Epithelial cell of proximal tubule (primary cell): Measurements from ENCODE around the gene PPP1R12B. TPM values are rescaled to one million over a fixed set of nuclear protein-coding genes. Genes with fewer than 3 reads are reported as not detected.
"Not testable (repeated sequence)": the region's sequence is repeated elsewhere in the genome, so short reads cannot be mapped to it uniquely, and the experiment has no call there.

ENCODE experiments used
- DNase-seq: peaks from one replicate; pipeline ENCODE4 v3.0.0-alpha.2; 2011; ENCODE audit warnings: low read depth
- H3K4me3 ChIP-seq: 2 replicates; pipeline ENCODE4 v1.5.1; 2011; ENCODE audit warnings: low read depth, mild to moderate bottlenecking, low read length
- total RNA-seq: library from RNA; depleted of rRNA; stranded (reverse); fragments of >200 nt; gene quantifications from 2 replicates; pipeline ENCODE4 v1.2.3, GENCODE V29; 2015
- TF ChIP-seq, protein P1 (sequence below): conservative IDR thresholded peaks from 2 replicates; pipeline ENCODE4 v1.5.1; 2012; ENCODE audit warnings: low read depth, mild to moderate bottlenecking, low read length

PPP1R12B gene
- total RNA-seq, 1 donor from 2014 or later, result 21.6 TPM

DNA sequence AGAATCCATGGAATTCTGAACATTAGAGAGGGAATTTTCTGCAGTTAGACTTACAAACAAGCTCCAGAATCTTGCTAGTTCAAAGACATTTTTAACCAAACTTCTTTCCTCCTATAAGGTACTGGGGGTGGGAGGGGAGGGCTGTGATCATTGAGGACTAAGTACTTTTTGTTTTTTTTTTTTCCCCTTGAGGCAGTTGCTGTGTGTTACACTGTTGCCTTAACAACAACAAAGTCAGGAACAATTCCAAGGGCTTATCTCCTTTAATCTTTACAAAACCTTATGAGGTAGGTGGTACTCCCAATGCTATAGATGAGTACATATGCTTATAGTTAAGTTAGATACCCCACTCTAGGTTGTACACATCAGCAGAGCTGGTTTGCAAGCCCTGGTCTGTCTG is 62.9 kb downstream of the PPP1R12B start:
- TF ChIP-seq, protein P1, sequence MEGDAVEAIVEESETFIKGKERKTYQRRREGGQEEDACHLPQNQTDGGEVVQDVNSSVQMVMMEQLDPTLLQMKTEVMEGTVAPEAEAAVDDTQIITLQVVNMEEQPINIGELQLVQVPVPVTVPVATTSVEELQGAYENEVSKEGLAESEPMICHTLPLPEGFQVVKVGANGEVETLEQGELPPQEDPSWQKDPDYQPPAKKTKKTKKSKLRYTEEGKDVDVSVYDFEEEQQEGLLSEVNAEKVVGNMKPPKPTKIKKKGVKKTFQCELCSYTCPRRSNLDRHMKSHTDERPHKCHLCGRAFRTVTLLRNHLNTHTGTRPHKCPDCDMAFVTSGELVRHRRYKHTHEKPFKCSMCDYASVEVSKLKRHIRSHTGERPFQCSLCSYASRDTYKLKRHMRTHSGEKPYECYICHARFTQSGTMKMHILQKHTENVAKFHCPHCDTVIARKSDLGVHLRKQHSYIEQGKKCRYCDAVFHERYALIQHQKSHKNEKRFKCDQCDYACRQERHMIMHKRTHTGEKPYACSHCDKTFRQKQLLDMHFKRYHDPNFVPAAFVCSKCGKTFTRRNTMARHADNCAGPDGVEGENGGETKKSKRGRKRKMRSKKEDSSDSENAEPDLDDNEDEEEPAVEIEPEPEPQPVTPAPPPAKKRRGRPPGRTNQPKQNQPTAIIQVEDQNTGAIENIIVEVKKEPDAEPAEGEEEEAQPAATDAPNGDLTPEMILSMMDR, result no peak
- H3K4me3 ChIP-seq, result no peak overlapping the region
- no peak for DNase-seq

DNA sequence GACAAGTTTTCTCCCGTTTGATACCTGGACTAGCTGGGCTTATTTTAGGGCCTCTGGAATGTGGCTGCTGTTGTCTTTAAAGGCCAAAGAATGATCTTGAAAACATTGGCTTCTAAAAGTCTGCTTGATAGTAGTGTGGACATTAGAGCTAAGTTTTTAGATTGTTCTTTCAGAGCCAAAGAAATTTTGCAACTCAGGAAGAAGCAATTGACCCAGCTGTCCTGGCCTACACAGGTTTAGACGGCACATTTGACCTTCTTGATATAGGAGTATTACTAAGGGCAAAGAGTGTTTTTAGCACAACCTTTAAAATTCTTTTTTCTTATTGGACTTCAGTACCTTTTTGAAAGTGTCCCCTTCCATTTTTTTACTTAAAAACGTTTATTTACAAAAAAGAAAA is 63.9 kb downstream of the PPP1R12B start:
- not testable (repeated sequence) for DNase-seq

DNA sequence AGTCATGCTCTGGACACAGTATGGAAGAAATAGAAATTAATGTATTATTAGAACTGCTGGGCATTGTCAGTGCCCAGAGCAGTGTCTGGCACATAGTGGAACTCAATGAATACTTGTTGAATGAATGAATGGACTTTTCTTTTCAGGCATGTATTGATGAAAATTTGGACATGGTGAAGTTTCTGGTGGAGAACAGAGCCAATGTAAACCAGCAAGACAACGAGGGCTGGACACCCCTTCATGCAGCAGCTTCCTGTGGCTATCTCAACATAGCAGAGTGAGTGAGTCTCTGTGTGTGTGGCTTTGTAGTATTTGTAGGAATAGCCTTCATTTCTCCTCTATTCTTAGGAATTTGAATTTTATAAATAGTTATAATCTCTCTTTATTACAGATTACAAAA is 68.1 kb downstream of the PPP1R12B start:
- DNase-seq, result no peak
- TF ChIP-seq, protein P1, result no peak
- no peak overlapping the region for H3K4me3 ChIP-seq

More for the DNA sequence above, 63.9 kb downstream of the PPP1R12B start:
- H3K4me3 ChIP-seq, result not testable (repeated sequence)

DNA sequence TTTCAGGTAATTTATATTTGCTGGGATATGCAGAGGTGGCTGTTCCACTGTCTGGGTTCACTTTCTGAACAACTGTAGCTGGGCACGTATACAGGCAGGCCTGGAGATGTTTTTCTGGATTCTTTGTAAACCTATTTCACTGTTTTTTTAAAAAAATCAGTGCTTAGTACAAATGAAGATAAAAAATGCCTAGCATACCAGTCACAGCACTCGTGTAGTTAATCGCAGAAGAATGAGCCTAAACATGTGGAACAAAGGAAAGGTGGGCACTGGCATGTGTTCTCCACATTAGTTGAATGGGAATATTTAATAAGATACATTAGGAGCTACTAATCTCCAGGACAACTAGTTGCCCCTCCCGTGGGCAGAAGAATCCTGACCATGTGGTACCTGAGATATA is 68.6 kb downstream of the PPP1R12B start:
- not testable (repeated sequence) for H3K4me3 ChIP-seq, DNase-seq

DNA sequence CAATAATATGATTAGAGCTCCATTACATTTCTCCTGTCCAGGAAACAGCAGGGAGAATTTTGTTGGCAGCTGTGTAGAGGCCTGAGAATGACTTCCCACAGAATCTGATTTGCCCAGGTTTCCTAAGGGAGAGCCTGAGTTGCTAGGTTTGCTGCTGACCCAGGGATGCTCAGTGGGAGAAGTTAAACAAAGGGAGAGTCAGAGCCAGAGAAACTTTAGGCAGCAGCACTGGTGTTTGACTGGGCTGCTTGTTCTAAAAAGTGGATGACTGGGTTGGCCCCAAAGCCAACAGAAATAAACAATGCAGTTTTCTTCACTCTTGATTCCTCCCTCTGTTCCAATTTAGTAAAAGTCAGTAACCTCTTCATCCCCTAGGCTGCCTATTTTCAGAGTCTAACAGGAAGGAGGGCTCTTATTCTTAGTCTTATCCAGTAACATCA is 69.3 kb downstream of the PPP1R12B start:
- DNase-seq, H3K4me3 ChIP-seq: not testable (repeated sequence)

DNA sequence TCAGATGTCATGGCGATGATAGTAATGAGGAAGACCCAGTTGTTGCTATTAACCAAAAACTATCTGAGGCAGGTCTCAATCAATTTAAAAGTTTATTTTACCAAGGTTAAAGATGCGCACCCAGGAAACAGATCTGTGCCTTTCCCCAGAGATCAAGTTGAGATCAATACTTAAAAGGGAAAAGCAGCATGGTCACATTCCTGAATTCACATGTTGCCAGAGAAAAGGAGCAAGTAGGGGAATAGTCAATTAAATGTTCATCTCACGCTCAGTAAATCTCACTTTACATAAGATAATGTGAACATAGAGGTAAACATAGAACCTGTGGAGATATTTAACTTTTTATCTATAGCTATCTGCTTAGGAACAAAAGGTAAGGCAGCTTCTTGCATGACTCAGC is 71.2 kb downstream of the PPP1R12B start:
- H3K4me3 ChIP-seq, DNase-seq: not testable (repeated sequence)

DNA sequence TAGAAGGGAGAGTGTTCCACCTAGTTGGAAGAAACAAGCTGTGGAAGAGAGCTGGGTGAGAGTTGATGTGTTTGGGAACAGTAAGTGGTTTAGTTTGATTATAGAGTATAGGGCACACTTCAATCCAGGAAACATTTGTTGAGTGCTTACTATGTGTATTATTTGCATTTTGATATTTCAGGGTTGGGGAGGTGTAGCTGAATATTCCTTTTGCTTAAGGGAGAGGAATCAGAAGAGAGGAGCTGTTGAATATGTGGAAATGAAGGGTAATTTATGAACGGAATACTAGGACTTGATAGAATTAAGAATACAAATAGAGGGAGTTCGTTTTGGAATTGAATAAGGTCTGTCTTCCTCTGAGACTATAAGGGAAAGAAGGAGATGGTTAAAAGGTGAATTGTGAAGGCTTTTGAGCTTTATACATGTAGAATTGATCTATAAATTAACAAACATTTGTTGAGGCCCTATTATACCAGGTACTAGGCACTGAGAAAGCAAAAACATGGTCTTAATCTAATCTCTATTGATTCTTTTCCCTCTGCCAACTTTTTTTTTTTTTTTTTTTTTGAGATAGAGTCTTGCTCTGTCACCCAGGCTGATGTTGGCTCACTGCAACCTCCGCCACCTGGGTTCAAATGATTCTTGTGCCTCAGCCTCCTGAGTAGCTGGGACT is 72.1 kb downstream of the PPP1R12B start:
- not testable (repeated sequence) for DNase-seq, H3K4me3 ChIP-seq

DNA sequence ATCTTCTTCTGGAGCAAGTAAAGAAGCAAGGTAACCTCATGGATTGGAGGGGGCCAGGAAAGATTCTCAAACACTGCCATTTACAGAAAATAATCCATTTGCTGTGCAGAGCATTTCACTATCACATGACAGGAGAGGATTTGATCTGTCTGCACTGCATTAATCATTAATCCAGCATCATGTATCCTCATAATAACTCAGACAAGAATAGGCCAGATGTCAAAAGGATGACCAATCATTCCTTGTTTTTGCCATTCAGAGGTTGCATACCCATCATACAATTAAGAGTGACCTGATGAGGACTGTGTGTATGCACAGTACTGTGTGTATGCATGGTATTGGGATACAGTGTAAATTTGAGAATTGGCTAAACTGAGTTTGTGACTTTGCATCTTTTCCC is 74.2 kb downstream of the PPP1R12B start:
- DNase-seq, H3K4me3 ChIP-seq: not testable (repeated sequence)

DNA sequence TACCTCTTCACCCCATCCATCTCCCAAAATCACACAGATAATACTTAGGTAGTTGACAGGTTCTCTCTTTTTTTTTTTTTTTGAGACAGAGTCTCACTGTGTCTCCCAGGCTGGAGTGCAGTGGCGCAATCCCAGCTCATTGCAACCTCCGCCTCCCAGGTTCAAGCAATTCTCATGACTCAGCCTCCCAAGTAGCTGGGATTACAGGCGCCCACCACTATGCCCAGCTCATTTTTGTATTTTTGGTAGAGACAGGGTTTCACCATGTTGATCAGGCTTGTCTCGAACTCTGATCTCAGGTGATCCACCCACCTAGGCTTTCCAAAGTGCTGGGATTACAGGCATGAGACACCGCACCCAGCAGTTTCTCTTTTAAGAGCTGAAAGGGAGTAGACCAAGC is 75.8 kb downstream of the PPP1R12B start:
- DNase-seq, H3K4me3 ChIP-seq: not testable (repeated sequence)

DNA sequence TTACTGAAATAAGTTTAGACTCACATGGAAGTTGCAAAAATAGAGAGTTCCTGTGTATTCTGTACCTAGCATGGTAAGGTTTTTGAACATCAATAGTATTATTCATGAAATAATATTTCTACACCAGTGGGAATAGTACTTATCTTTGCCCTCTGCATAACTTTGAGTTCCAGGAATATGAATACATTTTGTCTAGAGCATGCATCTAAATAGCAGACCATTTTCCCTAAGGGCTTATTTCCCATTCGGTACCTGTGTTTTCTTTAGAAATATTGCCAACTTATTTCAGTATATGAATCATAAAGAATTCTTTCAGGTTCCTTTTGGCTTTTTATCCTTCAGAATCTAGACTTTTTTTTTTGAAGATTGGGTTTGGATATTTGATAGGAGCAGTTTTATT is 81.6 kb downstream of the PPP1R12B start:
- not testable (repeated sequence) for H3K4me3 ChIP-seq, DNase-seq

DNA sequence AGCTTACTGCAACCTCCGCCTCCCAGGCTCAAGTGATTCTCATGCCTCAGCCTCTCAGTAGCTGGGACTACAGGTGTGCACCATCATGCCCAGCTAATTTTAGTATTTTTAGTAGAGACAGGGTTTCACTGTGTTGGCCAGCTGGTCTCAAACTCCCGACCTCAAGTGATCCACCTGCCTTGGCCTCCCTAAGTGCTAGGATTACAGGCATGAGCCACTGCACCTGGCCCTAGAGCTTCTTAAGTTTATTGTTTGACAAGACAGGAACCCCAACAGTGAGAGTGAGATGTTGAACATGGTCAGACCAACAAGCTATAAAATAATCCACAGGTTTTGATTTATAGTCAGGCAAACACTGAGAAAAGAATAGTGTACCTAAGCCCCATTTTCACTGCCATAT is 83.8 kb downstream of the PPP1R12B start:
- H3K4me3 ChIP-seq, DNase-seq: not testable (repeated sequence)

DNA sequence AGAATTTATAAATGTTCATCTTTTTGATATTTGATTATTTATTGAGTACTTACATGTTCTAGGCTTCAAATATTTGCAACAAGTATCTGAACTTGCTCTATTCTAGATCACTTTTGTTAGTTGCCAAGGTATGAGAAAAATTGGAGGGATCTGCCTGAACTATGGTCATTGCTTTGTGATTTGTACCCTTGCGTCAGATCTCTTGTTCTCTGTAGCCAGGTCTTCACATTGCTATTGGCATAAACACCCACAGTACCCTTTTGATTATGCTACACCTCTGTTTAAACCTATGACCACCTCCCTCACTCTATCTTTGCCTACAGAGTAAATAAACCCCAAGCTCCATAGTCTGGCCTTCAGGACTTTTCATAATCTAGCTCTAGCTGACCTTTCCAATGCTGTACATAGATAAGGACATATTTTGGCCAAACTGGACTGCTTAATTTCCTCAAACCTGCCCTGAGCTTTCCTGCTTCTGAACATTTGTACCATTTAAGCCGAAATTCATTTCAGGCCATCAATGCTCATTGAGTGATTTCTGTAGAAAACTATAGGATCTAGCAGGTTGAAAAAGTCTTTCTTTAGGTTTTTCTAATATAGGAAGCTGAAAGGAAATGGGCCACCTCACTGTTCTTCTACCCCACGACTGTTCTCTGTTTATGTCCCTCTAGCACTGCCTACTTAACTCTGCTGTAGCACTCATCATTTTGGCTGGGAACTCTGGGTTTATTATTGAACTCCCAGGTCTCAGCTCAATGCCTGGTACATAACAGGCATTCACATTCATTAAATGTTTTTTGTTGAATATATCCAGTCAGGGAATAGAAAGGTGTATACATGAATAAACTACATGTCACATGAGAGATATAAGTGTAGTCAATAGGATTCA is 84.9 kb downstream of the PPP1R12B start:
- no peak overlapping the region for H3K4me3 ChIP-seq
- DNase-seq, result no peak
- TF ChIP-seq, protein P1, result no peak
